ENCODE measurements around the gene FSD1. TPM values are rescaled to one million over a fixed set of nuclear protein-coding genes. Genes with fewer than 3 reads are reported as not detected.

Gene FSD1
- total and polyA plus RNA-seq, 10 of the 15 experiments (the other 5 are each of a cell fraction or from before 2014, with no cell fraction given), result 0.15 to 5.1 (median 4.0) TPM; not detected in 1

GRCh38 chr19:4346020-4346383, 41.6 kb downstream of the FSD1 start (continued):
- no peak for TF ChIP-seq IRF3 (IDR thresholded peaks at IDR 0.05)
- no peak for TF ChIP-seq RBBP5 (conservative IDR thresholded peaks at IDR 0.05)
- no peak for TF ChIP-seq USF1 (IDR thresholded peaks at IDR 0.05; ENCODE audit: borderline replicate concordance, extremely low read length, insufficient read depth, low read depth, low read length)
- TF ChIP-seq FOXK2 (IDR thresholded peaks at IDR 0.05), result no peak
- TF ChIP-seq ZSCAN29 (IDR thresholded peaks at IDR 0.05), result no peak
- TF ChIP-seq HCFC1 (IDR thresholded peaks at IDR 0.05; ENCODE audit: low read length), result no peak
- no peak for TF ChIP-seq MYB (IDR thresholded peaks at IDR 0.05; ENCODE audit: borderline replicate concordance, low read depth, low read length)
- no peak for TF ChIP-seq BMI1 (IDR thresholded peaks at IDR 0.05; ENCODE audit: borderline replicate concordance)

- RAD21 ChIA-PET (ENCODE audit: unreplicated experiment), result no interaction called here
- intact Hi-C loops (cut with micrococcal nuclease; ENCODE audit: unreplicated experiment), result no loop called here
- Histone ChIP-seq H3K9ac (ENCODE audit: control insufficient read depth, insufficient read depth, low read length) (no peak overlapping the region), H2AFZ (ENCODE audit: control insufficient read depth, low read depth, low read length) (no peak overlapping the region), H3K27ac (ENCODE audit: control insufficient read depth, insufficient read depth) (no peak overlapping the region), H3K36me3 (ENCODE audit: control insufficient read depth in 2 of 2, insufficient read depth in 2 of 2, low read length in 1 of 2) (no peaks in the 10 kb centered on the region; a peak in 3 of 4 replicates), H4K20me1 (ENCODE audit: control insufficient read depth, insufficient read depth) (no peaks in the 10 kb centered on the region), H3K4me1 (ENCODE audit: control insufficient read depth, insufficient read depth, low read length) (peaks cover 5% of the 10 kb centered on the region), H3K9me3 (replicated peaks; ENCODE audit: control insufficient read depth, insufficient read depth, low read length) (no peaks in the 10 kb centered on the region), H3K4me3 (no peak overlapping the region), H3K27me3 (replicated peaks in 1 of 2; ENCODE audit: control insufficient read depth in 2 of 2, insufficient read depth in 2 of 2, low read length in 1 of 2) (no peaks in the 10 kb centered on the region), H3K79me2 (ENCODE audit: control insufficient read depth, insufficient read depth, low read length) (peaks cover 3% of the 10 kb centered on the region), H3K4me2 (ENCODE audit: control insufficient read depth, insufficient read depth) (no peak overlapping the region)
- POLR2A ChIA-PET, result interaction anchor here (0.6 kb wide), 1 partner anchor 49 kb away, joined by 4 read pairs; no protein-coding TSS in a partner anchor
- no TSS peak for BruUV-seq (replicated peaks)
- FAIRE-seq, result no peak
- in situ Hi-C loops (cut with MboI), result no loop called here
- ATAC-seq, result no peak
- DNase-seq (ENCODE audit: low read depth, low spot score), result no peak
- no peak for TF ChIP-seq ZNF622 (IDR thresholded peaks at IDR 0.05)
- no peak for TF ChIP-seq GABPA (IDR thresholded peaks at IDR 0.05; ENCODE audit: low read depth)
- no peak for TF ChIP-seq ZNF24 (IDR thresholded peaks at IDR 0.05)
- TF ChIP-seq POLR2AphosphoS5 (IDR thresholded peaks at IDR 0.05; ENCODE audit: low read length), result no peak
- no peak for TF ChIP-seq POLR2AphosphoS2 (IDR thresholded peaks at IDR 0.05; ENCODE audit: low read depth, low read length)
- no peak for TF ChIP-seq NRF1 (conservative IDR thresholded peaks at IDR 0.05; ENCODE audit: low read depth, low read length)
- no peak for TF ChIP-seq DPF2 (IDR thresholded peaks at IDR 0.05)
- TF ChIP-seq FOS (IDR thresholded peaks at IDR 0.05; ENCODE audit: borderline replicate concordance, extremely low read depth, insufficient read length), result no peak
- no peak for TF ChIP-seq SIN3A (IDR thresholded peaks at IDR 0.05; ENCODE audit: low read depth, low read length)
- TF ChIP-seq E2F8 (IDR thresholded peaks at IDR 0.05; ENCODE audit: low read depth, partially characterized antibody), result no peak
- TF ChIP-seq RELA (IDR thresholded peaks at IDR 0.05; ENCODE audit: borderline replicate concordance, partially characterized antibody), result no peak
- SMC1A ChIA-PET (ENCODE audit: uncharacterized antibody, unreplicated experiment), result interaction anchor here (0.6 kb wide), 1 partner anchor 90 kb away, joined by 3 read pairs; no protein-coding TSS in a partner anchor
- CTCF ChIA-PET, result no interaction called here
- WGBS (ENCODE audit: insufficient coverage, insufficient replicate concordance, low lambda C conversion rate, missing lambda C conversion rate), result 88% methylated on average over 6 of the region's 6 CpGs
These were observed 43.1 kb downstream of the FSD1 start for GRCh38 chr19:4347521-4347920.
